HCT116 (cell line): ENCODE results near the gene TEX30. TPM values are rescaled to one million over a fixed set of nuclear protein-coding genes. Genes with fewer than 3 reads are reported as not detected.

Experiments used
- ATAC-seq: fragments of 200-7000 bp; cut with Tn5 transposase; 2 replicates; pipeline ENCODE4 v1.9.1; 2020; ENCODE audit warnings: mild to moderate bottlenecking, moderate library complexity
- BruUV-seq: library from RNA; stranded (reverse); fragments of 400-500 nt; replicated peaks from 2 replicates; lab custom pipeline; 2021; lab: Mats Ljungman, UMichigan
- CTCF ChIA-PET: fragments of 300-600 bp; sonication (Branson Sonifier 250); formaldehyde crosslinking; loops from one replicate; lab custom pipeline; 2021; ENCODE audit warnings: antibody characterized with exemption; lab: Charles Lee
- POLR2A ChIA-PET: fragments of 300-600, 350-600 bp; sonication (Branson Sonifier 250); formaldehyde crosslinking; loops from one replicate; lab custom pipeline; 2021; ENCODE audit warnings: antibody characterized with exemption; lab: Charles Lee
- RAD21 ChIA-PET, 2 experiments: fragments of 300-600 bp; sonication (Branson Sonifier 250); formaldehyde crosslinking; loops; one replicate each; lab custom pipeline; 2023; ENCODE audit warnings: low total read pairs in 2 of 2; ENCODE audit not compliant: uncharacterized antibody in 2 of 2, unreplicated experiment in 2 of 2, low non-redundant PET in 1 of 2; lab: Charles Lee
- DNase-seq: peaks from one replicate; pipeline ENCODE4 v3.0.0-alpha.2; 2010; ENCODE audit warnings: low read depth, low spot score
- H2AFZ ChIP-seq: fragments of 200-600 bp; shearing (Covaris generic), sonication (generic); 2 replicates; pipeline ENCODE4 v1.6.1; 2017; ENCODE audit warnings: low read depth, mixed run types, mixed read lengths, antibody characterized with exemption, low read length; ENCODE audit not compliant: poor library complexity, severe bottlenecking
- H3K27ac ChIP-seq: 2 replicates; pipeline ENCODE4 v1.5.1; 2012; ENCODE audit warnings: low read depth, low read length
- H3K27me3 ChIP-seq: fragments of 200-600 bp; sonication (generic); 2 replicates; pipeline ENCODE4 v1.6.1; 2016; ENCODE audit warnings: mixed run types, low read length, mixed read lengths; ENCODE audit not compliant: insufficient read depth
- H3K36me3 ChIP-seq, 2 experiments: fragments of 200-500 bp in 1 of 2; fragments of 200-600 bp in 1 of 2; sonication (Bioruptor generic) in 1 of 2; sonication (generic) in 1 of 2; 2 replicates each; pipeline versions ENCODE4 v1.5.1 to v1.6.1; 2014 to 2016; ENCODE audit warnings: low read length in 2 of 2, inconsistent platforms in 1 of 2, mixed read lengths in 1 of 2, mixed run types in 1 of 2; ENCODE audit not compliant: insufficient read depth in 2 of 2, control insufficient read depth in 1 of 2
- H3K4me1 ChIP-seq, 2 experiments: fragments of 200-600 bp in 1 of 2; sonication (generic) in 1 of 2; 2 replicates each; pipeline versions ENCODE4 v1.5.1 to v1.6.1; 2012 to 2017; ENCODE audit warnings: low read length in 2 of 2, inconsistent platforms in 1 of 2, mild to moderate bottlenecking in 1 of 2, mixed read lengths in 1 of 2, mixed run types in 1 of 2, moderate library complexity in 1 of 2; ENCODE audit not compliant: insufficient read depth in 2 of 2, control insufficient read depth in 1 of 2
- H3K4me2 ChIP-seq: fragments of 200-600 bp; sonication (generic); 2 replicates; pipeline ENCODE4 v1.6.1; 2017; ENCODE audit warnings: mixed run types, low read length, mixed read lengths
- H3K4me3 ChIP-seq, 2 experiments: fragments of 200-600 bp in 1 of 2; sonication (generic) in 1 of 2; replicated peaks in 1 of 2; 2 replicates each; pipeline ENCODE4 v1.5.1; 2011 to 2016; ENCODE audit warnings: low read length in 2 of 2, control low read depth in 1 of 2, low read depth in 1 of 2, mild to moderate bottlenecking in 1 of 2, mixed read lengths in 1 of 2, mixed run types in 1 of 2
- H3K79me2 ChIP-seq: fragments of 200-600 bp; sonication (generic); 2 replicates; pipeline ENCODE4 v1.6.1; 2017; ENCODE audit warnings: mild to moderate bottlenecking, mixed run types, low read length, moderate library complexity, mixed read lengths; ENCODE audit not compliant: insufficient read depth
- H3K9ac ChIP-seq: fragments of 200-600 bp; sonication (generic); 2 replicates; pipeline ENCODE4 v1.6.1; 2016; ENCODE audit warnings: low read length, mixed read lengths
- H3K9me2 ChIP-seq: fragments of 200-600 bp; sonication (generic), shearing (Covaris generic); 2 replicates; pipeline ENCODE4 v1.6.1; 2017; ENCODE audit warnings: mixed run types, mild to moderate bottlenecking, moderate library complexity; ENCODE audit not compliant: insufficient read depth
- H3K9me3 ChIP-seq, 2 experiments: fragments of 200-500 bp in 1 of 2; fragments of 200-600 bp in 1 of 2; sonication (Bioruptor generic) in 1 of 2; sonication (generic) in 1 of 2; 2 replicates each; pipeline ENCODE4 v1.6.1; 2014 to 2017; ENCODE audit warnings: low read length in 2 of 2, mixed read lengths in 2 of 2, inconsistent platforms in 1 of 2, low read depth in 1 of 2, mild to moderate bottlenecking in 1 of 2, mixed run types in 1 of 2, moderate library complexity in 1 of 2; ENCODE audit not compliant: control insufficient read depth in 1 of 2, insufficient read depth in 1 of 2
- H4K20me1 ChIP-seq: fragments of 200-600 bp; sonication (generic), shearing (Covaris generic); 2 replicates; pipeline ENCODE4 v1.6.1; 2017; ENCODE audit warnings: mixed run types, mild to moderate bottlenecking, moderate library complexity; ENCODE audit not compliant: insufficient read depth
- ATF3 ChIP-seq: IDR thresholded peaks from 2 replicates; pipeline ENCODE4 v1.6.1; 2012
- EGR1 ChIP-seq: IDR thresholded peaks from 2 replicates; pipeline ENCODE4 v1.6.1; 2012; ENCODE audit warnings: low read depth
- ELF1 ChIP-seq: IDR thresholded peaks from 2 replicates; pipeline ENCODE4 v1.6.1; 2012; ENCODE audit warnings: low read depth, borderline replicate concordance
- EZH2phosphoT487 ChIP-seq: fragments of 200-600 bp; IDR thresholded peaks from 2 replicates; pipeline ENCODE4 v1.6.1; 2018; ENCODE audit warnings: antibody characterized with exemption, borderline replicate concordance
- FOSL1 ChIP-seq: IDR thresholded peaks from 2 replicates; pipeline ENCODE4 v1.6.1; 2012; ENCODE audit warnings: low read depth
- RAD21 ChIP-seq: IDR thresholded peaks from 2 replicates; pipeline ENCODE4 v1.6.1; 2012; ENCODE audit warnings: low read depth, mild to moderate bottlenecking
- SIN3A ChIP-seq: IDR thresholded peaks from 2 replicates; pipeline ENCODE4 v1.6.1; 2012; ENCODE audit warnings: low read depth
- SP1 ChIP-seq: IDR thresholded peaks from 2 replicates; pipeline ENCODE4 v1.6.1; 2012; ENCODE audit warnings: low read depth
- YY1 ChIP-seq: IDR thresholded peaks from 2 replicates; pipeline ENCODE4 v1.6.1; 2011; ENCODE audit warnings: low read length, low read depth, moderate library complexity, mild to moderate bottlenecking; ENCODE audit not compliant: insufficient replicate concordance; ENCODE audit errors: extremely low read depth
- ZBTB33 ChIP-seq: IDR thresholded peaks from 2 replicates; pipeline ENCODE4 v1.6.1; 2011; ENCODE audit warnings: mild to moderate bottlenecking, low read length, moderate library complexity; ENCODE audit not compliant: insufficient replicate concordance; ENCODE audit errors: extremely low read depth
- ZNF274 ChIP-seq: fragments of 200-500 bp; sonication (Bioruptor generic); IDR thresholded peaks from 2 replicates; pipeline ENCODE4 v1.6.1; 2014; ENCODE audit warnings: mild to moderate bottlenecking, low read depth, low read length, inconsistent platforms
- intact Hi-C: fragments of 100-400 bp; cut with micrococcal nuclease; formaldehyde crosslinking; loops from 2 replicates; pipeline ENCODE4 v1.10.0; 2022
- total RNA-seq: library from RNA; stranded (reverse); gene quantifications from one replicate; pipeline ENCODE4 v1.2.1, GENCODE V29; 2021; ENCODE audit not compliant: unreplicated experiment

Gene TEX30
- total RNA-seq, 1 experiment from 2014 or later: 22.3 TPM

GRCh38 chr13:102758842-102759241, 14.7 kb downstream of the TEX30 start:
- no TSS peak for BruUV-seq
- DNase-seq: no peak

More at GRCh38 chr13:102758842-102759241, 14.7 kb downstream of the TEX30 start:
- intact Hi-C loops: no loop called here
- Histone ChIP-seq H3K27me3 (no peaks in the 10 kb centered on the region), H3K79me2 (no peaks in the 10 kb centered on the region), H3K27ac (no peak overlapping the region), H4K20me1 (no peaks in the 10 kb centered on the region), H3K4me2 (no peak overlapping the region), H3K9me2 (no peaks in the 10 kb centered on the region), H3K4me3 (no peak overlapping the region), H2AFZ (no peak overlapping the region), H3K4me1 (no peaks in the 10 kb centered on the region), H3K36me3 (no peaks in the 10 kb centered on the region), H3K9me3 (no peaks in the 10 kb centered on the region), H3K9ac (no peak overlapping the region)
- no peak for ATAC-seq
- ChIA-PET POLR2A (interaction anchor here (1.4 kb wide), 1 partner anchor 10 kb away, joined by 3 read pairs; no protein-coding TSS in a partner anchor), RAD21 (no interaction called here), CTCF (no interaction called here)
- no peak for TF ChIP-seq ATF3
- TF ChIP-seq ELF1: no peak
- no peak for TF ChIP-seq SIN3A
- no peak for TF ChIP-seq SP1
- TF ChIP-seq ZNF274: no peak
- no peak for TF ChIP-seq YY1
- TF ChIP-seq RAD21: no peak
- no peak for TF ChIP-seq ZBTB33
- no peak for TF ChIP-seq EZH2phosphoT487
- no peak for TF ChIP-seq EGR1
- TF ChIP-seq FOSL1: no peak
